SK-N-SH treated with all-trans-retinoic acid at 6 μM for 48 hours (cell line): ENCODE results near the gene CD84.

Experiments
- BACH2 ChIP-seq: fragments of 250-450 bp; sonication (Bioruptor Pico); IDR thresholded peaks from 2 replicates; pipeline ENCODE4 v1.9.0; 2021; ENCODE audit warnings: mild to moderate bottlenecking, borderline replicate concordance
- CSDC2 ChIP-seq: fragments of 250-450 bp; sonication (Bioruptor Pico); IDR thresholded peaks from 2 replicates; pipeline ENCODE4 v1.5.0; 2020; ENCODE audit warnings: mild to moderate bottlenecking, moderate library complexity
- ZFP3 ChIP-seq: fragments of 250-450 bp; sonication (Bioruptor Pico); IDR thresholded peaks from 2 replicates; pipeline ENCODE4 v1.5.0; 2020; ENCODE audit warnings: mild to moderate bottlenecking, moderate library complexity
- ZNF565 ChIP-seq: fragments of 450-650 bp; formaldehyde crosslinking; conservative IDR thresholded peaks from 2 replicates; pipeline ENCODE4 v1.5.0; 2020; ENCODE audit warnings: low read depth, mild to moderate bottlenecking, moderate library complexity
- TF ChIP-seq, protein P1 (sequence below): fragments of 250-450 bp; sonication (Bioruptor Pico); IDR thresholded peaks from 2 replicates; pipeline ENCODE4 v1.5.0; 2020; ENCODE audit warnings: mild to moderate bottlenecking, moderate library complexity
- TF ChIP-seq, protein P2 (sequence below): fragments of 250-450 bp; sonication (Bioruptor Pico); IDR thresholded peaks from 2 replicates; pipeline ENCODE4 v1.8.0; 2020; ENCODE audit warnings: mild to moderate bottlenecking, moderate library complexity, borderline replicate concordance
- TF ChIP-seq, protein P3 (sequence below): fragments of 250-450 bp; sonication (Bioruptor Pico); IDR thresholded peaks from 2 replicates; pipeline ENCODE4 v1.5.1; 2020; ENCODE audit warnings: low read depth, mild to moderate bottlenecking, moderate library complexity

DNA sequence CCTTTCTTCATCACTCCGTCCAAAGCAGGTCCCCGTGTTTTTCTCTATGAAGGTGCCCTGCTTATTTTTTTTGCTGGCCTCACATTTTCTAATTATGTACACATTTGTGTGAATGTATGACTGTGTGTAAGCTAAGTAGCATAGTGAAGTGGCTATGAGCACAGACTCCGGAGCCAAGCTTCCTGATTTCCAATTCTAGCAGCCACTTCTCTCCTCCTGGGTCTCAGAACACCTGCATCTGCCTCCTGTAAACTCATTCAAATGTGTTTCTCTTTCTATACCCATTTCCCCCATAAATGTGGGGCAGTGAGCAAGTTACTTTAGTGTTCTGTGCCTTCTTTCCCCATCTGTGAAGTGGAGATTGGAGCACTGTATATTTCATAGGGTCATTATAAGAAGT lies 58.3 kb downstream of the CD84 start:
- TF ChIP-seq, protein P1, sequence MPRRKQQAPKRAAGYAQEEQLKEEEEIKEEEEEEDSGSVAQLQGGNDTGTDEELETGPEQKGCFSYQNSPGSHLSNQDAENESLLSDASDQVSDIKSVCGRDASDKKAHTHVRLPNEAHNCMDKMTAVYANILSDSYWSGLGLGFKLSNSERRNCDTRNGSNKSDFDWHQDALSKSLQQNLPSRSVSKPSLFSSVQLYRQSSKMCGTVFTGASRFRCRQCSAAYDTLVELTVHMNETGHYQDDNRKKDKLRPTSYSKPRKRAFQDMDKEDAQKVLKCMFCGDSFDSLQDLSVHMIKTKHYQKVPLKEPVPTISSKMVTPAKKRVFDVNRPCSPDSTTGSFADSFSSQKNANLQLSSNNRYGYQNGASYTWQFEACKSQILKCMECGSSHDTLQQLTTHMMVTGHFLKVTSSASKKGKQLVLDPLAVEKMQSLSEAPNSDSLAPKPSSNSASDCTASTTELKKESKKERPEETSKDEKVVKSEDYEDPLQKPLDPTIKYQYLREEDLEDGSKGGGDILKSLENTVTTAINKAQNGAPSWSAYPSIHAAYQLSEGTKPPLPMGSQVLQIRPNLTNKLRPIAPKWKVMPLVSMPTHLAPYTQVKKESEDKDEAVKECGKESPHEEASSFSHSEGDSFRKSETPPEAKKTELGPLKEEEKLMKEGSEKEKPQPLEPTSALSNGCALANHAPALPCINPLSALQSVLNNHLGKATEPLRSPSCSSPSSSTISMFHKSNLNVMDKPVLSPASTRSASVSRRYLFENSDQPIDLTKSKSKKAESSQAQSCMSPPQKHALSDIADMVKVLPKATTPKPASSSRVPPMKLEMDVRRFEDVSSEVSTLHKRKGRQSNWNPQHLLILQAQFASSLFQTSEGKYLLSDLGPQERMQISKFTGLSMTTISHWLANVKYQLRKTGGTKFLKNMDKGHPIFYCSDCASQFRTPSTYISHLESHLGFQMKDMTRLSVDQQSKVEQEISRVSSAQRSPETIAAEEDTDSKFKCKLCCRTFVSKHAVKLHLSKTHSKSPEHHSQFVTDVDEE (CRISPR knock-in tag): no peak
- no peak for TF ChIP-seq ZFP3 (CRISPR knock-in tag)
- TF ChIP-seq, protein P2, sequence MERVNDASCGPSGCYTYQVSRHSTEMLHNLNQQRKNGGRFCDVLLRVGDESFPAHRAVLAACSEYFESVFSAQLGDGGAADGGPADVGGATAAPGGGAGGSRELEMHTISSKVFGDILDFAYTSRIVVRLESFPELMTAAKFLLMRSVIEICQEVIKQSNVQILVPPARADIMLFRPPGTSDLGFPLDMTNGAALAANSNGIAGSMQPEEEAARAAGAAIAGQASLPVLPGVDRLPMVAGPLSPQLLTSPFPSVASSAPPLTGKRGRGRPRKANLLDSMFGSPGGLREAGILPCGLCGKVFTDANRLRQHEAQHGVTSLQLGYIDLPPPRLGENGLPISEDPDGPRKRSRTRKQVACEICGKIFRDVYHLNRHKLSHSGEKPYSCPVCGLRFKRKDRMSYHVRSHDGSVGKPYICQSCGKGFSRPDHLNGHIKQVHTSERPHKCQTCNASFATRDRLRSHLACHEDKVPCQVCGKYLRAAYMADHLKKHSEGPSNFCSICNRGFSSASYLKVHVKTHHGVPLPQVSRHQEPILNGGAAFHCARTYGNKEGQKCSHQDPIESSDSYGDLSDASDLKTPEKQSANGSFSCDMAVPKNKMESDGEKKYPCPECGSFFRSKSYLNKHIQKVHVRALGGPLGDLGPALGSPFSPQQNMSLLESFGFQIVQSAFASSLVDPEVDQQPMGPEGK (CRISPR knock-in tag): no peak
- TF ChIP-seq, protein P3, sequence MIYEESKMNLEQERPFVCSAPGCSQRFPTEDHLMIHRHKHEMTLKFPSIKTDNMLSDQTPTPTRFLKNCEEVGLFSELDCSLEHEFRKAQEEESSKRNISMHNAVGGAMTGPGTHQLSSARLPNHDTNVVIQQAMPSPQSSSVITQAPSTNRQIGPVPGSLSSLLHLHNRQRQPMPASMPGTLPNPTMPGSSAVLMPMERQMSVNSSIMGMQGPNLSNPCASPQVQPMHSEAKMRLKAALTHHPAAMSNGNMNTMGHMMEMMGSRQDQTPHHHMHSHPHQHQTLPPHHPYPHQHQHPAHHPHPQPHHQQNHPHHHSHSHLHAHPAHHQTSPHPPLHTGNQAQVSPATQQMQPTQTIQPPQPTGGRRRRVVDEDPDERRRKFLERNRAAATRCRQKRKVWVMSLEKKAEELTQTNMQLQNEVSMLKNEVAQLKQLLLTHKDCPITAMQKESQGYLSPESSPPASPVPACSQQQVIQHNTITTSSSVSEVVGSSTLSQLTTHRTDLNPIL (CRISPR knock-in tag): no peak
- TF ChIP-seq CSDC2 (CRISPR knock-in tag): no peak
- no peak for TF ChIP-seq BACH2 (CRISPR knock-in tag)
- TF ChIP-seq ZNF565: no peak
